H9 (cell line): ENCODE results near the gene TUBB4B. TPM values are rescaled to one million over a fixed set of nuclear protein-coding genes. Genes with fewer than 3 reads are reported as not detected.

Experiments
- DNase-seq: peaks from one replicate; pipeline ENCODE4 v3.0.0-alpha.2; 2017
- H2AFZ ChIP-seq: one replicate; pipeline ENCODE4 v1.6.1; 2013; ENCODE audit warnings: mild to moderate bottlenecking, low read length, control low read depth, moderate library complexity
- H2AK5ac ChIP-seq: 2 replicates; pipeline ENCODE4 v1.6.1; 2013; ENCODE audit warnings: low read length, control low read depth, mixed read lengths; ENCODE audit not compliant: insufficient read length
- H2BK120ac ChIP-seq: one replicate; pipeline ENCODE4 v1.6.1; 2013; ENCODE audit warnings: low read depth, mild to moderate bottlenecking, low read length, control low read depth, inconsistent platforms; ENCODE audit not compliant: poor library complexity, severe bottlenecking
- H2BK12ac ChIP-seq: 2 replicates; pipeline ENCODE4 v1.6.1; 2013; ENCODE audit warnings: low read length, control low read depth, mixed read lengths, low read depth; ENCODE audit not compliant: insufficient read length
- H2BK15ac ChIP-seq: 2 replicates; pipeline ENCODE4 v1.6.1; 2013; ENCODE audit warnings: low read depth, low read length, control low read depth
- H2BK20ac ChIP-seq: one replicate; pipeline ENCODE4 v1.6.1; 2013; ENCODE audit warnings: low read depth, mild to moderate bottlenecking, low read length, control low read depth, inconsistent platforms; ENCODE audit not compliant: poor library complexity, severe bottlenecking
- H2BK5ac ChIP-seq: 2 replicates; pipeline ENCODE4 v1.6.1; 2013; ENCODE audit warnings: low read length, control low read depth, mixed read lengths; ENCODE audit not compliant: insufficient read length
- H3K14ac ChIP-seq: 2 replicates; pipeline ENCODE4 v1.6.1; 2013; ENCODE audit warnings: low read length, control low read depth; ENCODE audit not compliant: insufficient read depth
- H3K18ac ChIP-seq: 2 replicates; pipeline ENCODE4 v1.6.1; 2013; ENCODE audit warnings: low read depth, mild to moderate bottlenecking, mixed read lengths, low read length, control low read depth; ENCODE audit not compliant: insufficient read length
- H3K23ac ChIP-seq: 2 replicates; pipeline ENCODE4 v1.6.1; 2013; ENCODE audit warnings: low read length, control low read depth, mixed read lengths, low read depth; ENCODE audit not compliant: insufficient read length
- H3K23me2 ChIP-seq: 2 replicates; pipeline ENCODE4 v1.6.1; 2013; ENCODE audit warnings: low read depth, mild to moderate bottlenecking, mixed read lengths, low read length, control low read depth; ENCODE audit not compliant: insufficient read length, poor library complexity, severe bottlenecking
- H3K27ac ChIP-seq: 2 replicates; pipeline ENCODE4 v1.5.1; 2013; ENCODE audit warnings: low read length, control low read depth, mixed read lengths, low read depth; ENCODE audit not compliant: insufficient read length
- H3K27me3 ChIP-seq: 2 replicates; pipeline ENCODE4 v1.6.1; 2013; ENCODE audit warnings: low read length, control low read depth, inconsistent platforms; ENCODE audit not compliant: insufficient read depth
- H3K4ac ChIP-seq: 2 replicates; pipeline ENCODE4 v1.6.1; 2013; ENCODE audit warnings: low read depth, mild to moderate bottlenecking, control low read depth, inconsistent platforms, low read length, moderate library complexity
- H3K4me1 ChIP-seq: 2 replicates; pipeline ENCODE4 v1.6.1; 2013; ENCODE audit warnings: low read length, control low read depth, inconsistent platforms; ENCODE audit not compliant: insufficient read depth
- H3K4me2 ChIP-seq: 2 replicates; pipeline ENCODE4 v1.6.1; 2013; ENCODE audit warnings: low read length, control low read depth, mixed read lengths; ENCODE audit not compliant: insufficient read length, insufficient read depth
- H3K56ac ChIP-seq: 2 replicates; pipeline ENCODE4 v1.6.1; 2013; ENCODE audit warnings: low read depth, mild to moderate bottlenecking, mixed read lengths, low read length, control low read depth; ENCODE audit not compliant: insufficient read length
- H3K79me1 ChIP-seq: 2 replicates; pipeline ENCODE4 v1.6.1; 2013; ENCODE audit warnings: low read depth, mild to moderate bottlenecking, moderate library complexity, low read length, control low read depth, inconsistent platforms; ENCODE audit not compliant: insufficient read depth, poor library complexity, severe bottlenecking
- H3K79me2 ChIP-seq: 2 replicates; pipeline ENCODE4 v1.6.1; 2013; ENCODE audit warnings: low read length, control low read depth, inconsistent platforms; ENCODE audit not compliant: insufficient read depth
- H3K9ac ChIP-seq: 2 replicates; pipeline ENCODE4 v1.6.1; 2013; ENCODE audit warnings: low read length, control low read depth, mixed read lengths; ENCODE audit not compliant: insufficient read length; ENCODE audit errors: extremely low read depth
- H3K9me3 ChIP-seq: one replicate; pipeline ENCODE4 v1.6.1; 2013; ENCODE audit warnings: low read depth, low read length, inconsistent platforms; ENCODE audit not compliant: control insufficient read depth
- H3T11ph ChIP-seq: one replicate; pipeline ENCODE4 v1.6.1; 2013; ENCODE audit warnings: mild to moderate bottlenecking, low read length, control low read depth, inconsistent platforms
- H4K20me1 ChIP-seq: one replicate; pipeline ENCODE4 v1.6.1; 2013; ENCODE audit not compliant: control insufficient read depth, insufficient read length, insufficient read depth
- H4K5ac ChIP-seq: 2 replicates; pipeline ENCODE4 v1.6.1; 2013; ENCODE audit warnings: low read depth, mild to moderate bottlenecking, mixed read lengths, low read length, control low read depth; ENCODE audit not compliant: insufficient read length
- H4K8ac ChIP-seq: replicated peaks from 2 replicates; pipeline ENCODE4 v1.6.1; 2013; ENCODE audit warnings: low read length, control low read depth, mixed read lengths, low read depth; ENCODE audit not compliant: insufficient read length
- H4K91ac ChIP-seq: 2 replicates; pipeline ENCODE4 v1.6.1; 2013; ENCODE audit warnings: low read depth, mild to moderate bottlenecking, moderate library complexity, mixed read lengths, low read length, control low read depth; ENCODE audit not compliant: insufficient read length
- H3K27ac Mint-ChIP-seq, 3 experiments: 2 replicates in 2 of 3; 3 replicates in 1 of 3; pipeline ENCODE4 v1.8.0; 2020 to 2021; ENCODE audit warnings: mixed read lengths in 3 of 3, mild to moderate bottlenecking in 1 of 3, moderate library complexity in 1 of 3
- H3K27me3 Mint-ChIP-seq: 2 replicates; pipeline ENCODE4 v1.8.0; 2021; ENCODE audit warnings: low read depth, mild to moderate bottlenecking, moderate library complexity, mixed read lengths
- H3K36me3 Mint-ChIP-seq, 3 experiments: 2 replicates in 2 of 3; 3 replicates in 1 of 3; pipeline ENCODE4 v1.8.0; 2020 to 2021; ENCODE audit warnings: low read depth in 3 of 3, mixed read lengths in 3 of 3; ENCODE audit not compliant: insufficient read depth in 1 of 3
- H3K4me1 Mint-ChIP-seq, 2 experiments: 2 replicates each; pipeline ENCODE4 v1.8.0; 2020; ENCODE audit warnings: mixed read lengths in 2 of 2
- H3K4me3 Mint-ChIP-seq, 2 experiments: 2 replicates in 1 of 2; 3 replicates in 1 of 2; pipeline ENCODE4 v1.8.0; 2020 to 2021; ENCODE audit warnings: mild to moderate bottlenecking in 2 of 2, mixed read lengths in 2 of 2, moderate library complexity in 1 of 2
- H3K9me3 Mint-ChIP-seq, 2 experiments: 2 replicates in 1 of 2; 3 replicates in 1 of 2; pipeline ENCODE4 v1.8.0; 2020; ENCODE audit warnings: mild to moderate bottlenecking in 2 of 2, mixed read lengths in 2 of 2, moderate library complexity in 1 of 2
- WGBS: extraction: QIAGEN DNeasy Blood & Tissue Kit; methylation state at CpG from one replicate; pipeline ENCODE4 v1.1.7; 2013; ENCODE audit warnings: missing lambda C conversion rate, low lambda C conversion rate, mixed read lengths; ENCODE audit not compliant: insufficient read length; ENCODE audit errors: extremely low coverage; 5-methylcytosine and 5-hydroxymethylcytosine counted together
- total RNA-seq: library from RNA; stranded (reverse); gene quantifications from 2 replicates; pipeline ENCODE4 v1.2.1, GENCODE V29; 2021
- TF ChIP-seq, protein P1 (sequence below): fragments of 200-600 bp; sonication (generic); conservative IDR thresholded peaks from 3 replicates; pipeline ENCODE4 v1.8.0; 2021; ENCODE audit warnings: antibody characterized with exemption, mild to moderate bottlenecking

TUBB4B gene
- total RNA-seq, 1 experiment from 2014 or later: 378 TPM

DNA sequence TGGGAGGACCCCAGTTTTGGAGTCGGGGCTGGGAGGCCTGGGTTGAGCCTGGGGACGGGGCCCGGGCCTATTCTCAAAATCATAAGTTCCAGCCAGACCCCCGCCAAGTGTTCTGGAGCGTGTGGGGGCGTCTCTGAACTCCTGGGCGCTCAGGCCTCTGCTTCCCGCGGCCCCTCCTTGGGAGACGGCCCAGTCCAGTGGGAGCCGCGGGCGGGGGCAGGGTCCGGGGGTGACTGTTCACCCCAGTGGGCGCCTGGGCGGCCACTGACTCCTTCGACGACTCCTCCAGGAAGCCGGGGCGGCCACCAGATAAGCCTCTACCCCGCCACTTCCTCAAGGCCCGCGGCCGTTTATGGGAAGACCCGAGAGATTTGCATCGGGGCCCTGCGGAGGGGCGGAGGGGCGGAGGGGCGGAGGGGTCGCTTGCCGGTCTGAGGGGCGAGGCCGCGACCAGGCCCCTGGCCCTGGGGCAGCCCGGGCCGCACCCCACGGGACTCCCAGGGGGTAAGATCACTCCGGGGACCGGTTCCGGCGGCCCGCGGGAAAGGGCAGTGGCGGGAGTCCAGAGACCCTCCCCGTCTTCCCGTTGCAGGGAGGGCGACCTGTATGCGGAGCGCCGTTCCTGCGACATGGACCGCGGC, 37.1 kb downstream of the TUBB4B start:
- Histone ChIP-seq H2BK12ac (no peak overlapping the region), H3K27ac (no peak overlapping the region), H3K4me2 (peak overlapping the region; percentile 10), H2AK5ac (no peak overlapping the region), H2AFZ (no peak overlapping the region), H3K4ac (no peak overlapping the region), H4K91ac (no peak overlapping the region), H2BK5ac (no peak overlapping the region), H4K20me1 (no peaks in the 10 kb centered on the region), H2BK20ac (no peak overlapping the region), H3K9me3 (no peaks in the 10 kb centered on the region), H3K14ac (no peak overlapping the region), H3K9ac (no peak overlapping the region), H3K23me2 (peaks cover 12% of the 10 kb centered on the region), H3K56ac (no peak overlapping the region), H3K79me2 (no peaks in the 10 kb centered on the region), H2BK15ac (no peak overlapping the region), H3K23ac (no peak overlapping the region), H4K5ac (no peak overlapping the region), H3K27me3 (no peaks in the 10 kb centered on the region), H2BK120ac (no peak overlapping the region), H3K18ac (no peak overlapping the region), H3T11ph (no peak overlapping the region), H4K8ac (no peak overlapping the region), H3K79me1 (no peaks in the 10 kb centered on the region), H3K4me1 (no peaks in the 10 kb centered on the region)
- Mint-ChIP-seq H3K36me3 (peaks cover 0 to 7% (median 4%) of the 10 kb centered on the region in 3 experiments; a peak in 4 of 7 replicates), H3K27ac (peak overlapping the region in 1 of 3 experiments; percentile 75; a peak in 1 of 7 replicates), H3K27me3 (peaks cover 13% of the 10 kb centered on the region), H3K4me3 (peak overlapping the region; percentile 48 to 51; a peak in 4 of 5 replicates), H3K4me1 (peaks cover 20 to 29% of the 10 kb centered on the region in 2 experiments), H3K9me3 (no peaks in the 10 kb centered on the region)
- WGBS: no CpG with 5 or more reads among the region's 54 CpGs
- TF ChIP-seq, protein P1, sequence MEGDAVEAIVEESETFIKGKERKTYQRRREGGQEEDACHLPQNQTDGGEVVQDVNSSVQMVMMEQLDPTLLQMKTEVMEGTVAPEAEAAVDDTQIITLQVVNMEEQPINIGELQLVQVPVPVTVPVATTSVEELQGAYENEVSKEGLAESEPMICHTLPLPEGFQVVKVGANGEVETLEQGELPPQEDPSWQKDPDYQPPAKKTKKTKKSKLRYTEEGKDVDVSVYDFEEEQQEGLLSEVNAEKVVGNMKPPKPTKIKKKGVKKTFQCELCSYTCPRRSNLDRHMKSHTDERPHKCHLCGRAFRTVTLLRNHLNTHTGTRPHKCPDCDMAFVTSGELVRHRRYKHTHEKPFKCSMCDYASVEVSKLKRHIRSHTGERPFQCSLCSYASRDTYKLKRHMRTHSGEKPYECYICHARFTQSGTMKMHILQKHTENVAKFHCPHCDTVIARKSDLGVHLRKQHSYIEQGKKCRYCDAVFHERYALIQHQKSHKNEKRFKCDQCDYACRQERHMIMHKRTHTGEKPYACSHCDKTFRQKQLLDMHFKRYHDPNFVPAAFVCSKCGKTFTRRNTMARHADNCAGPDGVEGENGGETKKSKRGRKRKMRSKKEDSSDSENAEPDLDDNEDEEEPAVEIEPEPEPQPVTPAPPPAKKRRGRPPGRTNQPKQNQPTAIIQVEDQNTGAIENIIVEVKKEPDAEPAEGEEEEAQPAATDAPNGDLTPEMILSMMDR: no peak
- peak; percentile 60 for DNase-seq
